ENCODE data around the gene ZNF628. TPM values are rescaled to one million over a fixed set of nuclear protein-coding genes. Genes with fewer than 3 reads are reported as not detected.

The ZNF628 gene
- total and polyA plus RNA-seq, 2 of the 8 experiments (the other 6 are each of a cell fraction or from before 2014, with no cell fraction given), result 1.7 to 10.8 TPM

- WGBS, 2 experiments (ENCODE audit: extremely low coverage in 1 of 2, insufficient coverage in 1 of 2, insufficient read length in 1 of 2, insufficient replicate concordance in 2 of 2, low coverage in 1 of 2, low lambda C conversion rate in 2 of 2, missing lambda C conversion rate in 1 of 2), result 40% methylated on average over 8 of the region's 8 CpGs; no CpG with 5 or more reads in 1 of the 2 experiments
- Histone ChIP-seq H2AFZ (ENCODE audit: low read length) (no peak overlapping the region), H3K23me2 (ENCODE audit: low read depth, low read length) (peaks cover 21% of the 10 kb centered on the region; the same call in 1 of the 2 replicates), H2AK5ac (ENCODE audit: low read depth, low read length) (no peak overlapping the region), H3K23ac (ENCODE audit: insufficient read length) (no peak overlapping the region), H4K5ac (ENCODE audit: insufficient read length, low read depth, low read length) (no peak overlapping the region), H3K18ac (ENCODE audit: extremely low read depth, low read length) (no peak overlapping the region), H3K79me2 (ENCODE audit: control insufficient read depth in 1 of 2, insufficient read depth in 2 of 2, low read length in 2 of 2) (no peaks in the 10 kb centered on the region), H4K8ac (ENCODE audit: extremely low read depth, insufficient read depth, low read length) (no peak overlapping the region), H2BK12ac (ENCODE audit: low read depth, low read length) (no peak overlapping the region), H3K9ac (replicated peaks in 1 of 4; ENCODE audit: extremely low read depth in 1 of 4, low read depth in 3 of 4, low read length in 3 of 4) (no peak overlapping the region), H3K9me3 (ENCODE audit: insufficient read depth in 2 of 2, low read depth in 1 of 2, low read length in 1 of 2) (0 out of 4 replicates have a peak, but pooled peaks cover 0 to 3% of the 10 kb centered on the region in 2 experiments), H2BK15ac (ENCODE audit: low read length) (no peak overlapping the region), H2BK120ac (replicated peaks; ENCODE audit: low read depth, low read length) (no peak overlapping the region), H3K56ac (replicated peaks; ENCODE audit: insufficient read length, low read depth, low read length) (no peak overlapping the region), H4K20me1 (replicated peaks in 1 of 2; ENCODE audit: control insufficient read depth in 1 of 2, insufficient read depth in 2 of 2, low read length in 2 of 2) (peaks cover 2 to 20% of the 10 kb centered on the region in 2 experiments), H3K4me3 (ENCODE audit: extremely low read depth in 1 of 4, insufficient read depth in 2 of 4, low read depth in 3 of 4, low read length in 4 of 4) (no peak overlapping the region), H2BK5ac (ENCODE audit: low read depth, low read length) (no peak overlapping the region), H3K14ac (ENCODE audit: insufficient read length) (no peak overlapping the region), H3K4me2 (ENCODE audit: insufficient read depth in 1 of 2, low read depth in 2 of 2, low read length in 2 of 2) (no peak overlapping the region), H3K79me1 (ENCODE audit: low read depth, low read length) (peaks cover 6% of the 10 kb centered on the region), H2BK20ac (ENCODE audit: low read length) (no peak overlapping the region), H3K36me3 (ENCODE audit: control insufficient read depth in 2 of 4, insufficient read depth in 4 of 4, low read length in 3 of 4) (no peaks in the 10 kb centered on the region), H3K27me3 (replicated peaks in 1 of 4; ENCODE audit: control insufficient read depth in 3 of 4, extremely low read depth in 1 of 4, insufficient read depth in 3 of 4, low read length in 3 of 4) (peaks cover 11 to 37% (median 30%) of the 10 kb centered on the region in 4 experiments), H3K27ac (ENCODE audit: low read depth, low read length) (no peak overlapping the region), H3K4ac (replicated peaks; ENCODE audit: insufficient read length, low read depth, low read length) (no peak overlapping the region), H3K4me1 (replicated peaks in 1 of 4; ENCODE audit: control insufficient read depth in 3 of 4, insufficient read depth in 4 of 4, low read length in 3 of 4) (peaks cover 6 to 16% (median 7%) of the 10 kb centered on the region in 4 experiments), H4K91ac (replicated peaks; ENCODE audit: insufficient read length, low read length) (no peak overlapping the region)
- FAIRE-seq, result no peak
- DNase-seq (ENCODE audit: low read depth in 1 of 2, low spot score in 2 of 2), result no peak
- CTCF ChIA-PET (ENCODE audit: partially characterized antibody), result interaction anchor here (0.6 to 1.3 kb wide), 8 partner anchors 17 to 296 kb away, joined by 3 to 9 read pairs (median 4); partner anchors contain the start of gene SYT5
- POLR2A ChIA-PET (ENCODE audit: partially characterized antibody), result interaction anchor here (0.9 to 4.0 kb wide), 6 partner anchors 15 to 50 kb away, joined by 3 to 48 read pairs (median 4); partner anchors contain the start of gene UBE2S
- TF ChIP-seq USF2 (IDR thresholded peaks at IDR 0.05; ENCODE audit: low read length) (peak; percentile 66), SP2 (IDR thresholded peaks at IDR 0.05; ENCODE audit: low read length) (no peak), CTBP2 (IDR thresholded peaks at IDR 0.05; ENCODE audit: borderline replicate concordance, insufficient read depth, insufficient read length, low read length) (no peak), CTCF (IDR thresholded peaks at IDR 0.05; ENCODE audit: control extremely low read depth in 1 of 3, insufficient read depth in 1 of 3, low read depth in 1 of 3, low read length in 3 of 3) (no peak), HDAC2 (IDR thresholded peaks at IDR 0.05; ENCODE audit: borderline replicate concordance in 1 of 2, low read depth in 2 of 2, low read length in 2 of 2) (no peak)
Observed at GRCh38 chr19:55436847-55437246, 39.6 kb upstream of the ZNF628 start.
